ENCODE results near the gene C10orf62.
"Not testable (repeated sequence)": the region's sequence is repeated elsewhere in the genome, so short reads cannot be mapped to it uniquely, and the experiment has no call there.

Gene C10orf62

GRCh38 chr10:97589479-97589878 lies at the start of gene C10orf62:
C10orf62 (plus strand) TSS chr10:97589721; CDS start chr10:97589898, 177 bp downstream.
- DNase-seq, result no peak

GRCh38 chr10:97540669-97541500 lies 48.6 kb upstream of the C10orf62 start:
- DNase-seq, result no peak

GRCh38 chr10:97542169-97543024 lies 47.1 kb upstream of the C10orf62 start:
- DNase-seq, result peak; percentile 76

GRCh38 chr10:97543025-97543546 lies 46.4 kb upstream of the C10orf62 start:
- DNase-seq, result peak; percentile 78

- DNase-seq, result no peak
Observed at GRCh38 chr10:97546456-97547270, 42.9 kb upstream of the C10orf62 start.

GRCh38 chr10:97547271-97547600 lies 42.3 kb upstream of the C10orf62 start:
- no peak for DNase-seq

- no peak for DNase-seq
Observed at GRCh38 chr10:97547962-97548361, 41.6 kb upstream of the C10orf62 start.

- no peak for DNase-seq
Observed at GRCh38 chr10:97548828-97549455, 40.6 kb upstream of the C10orf62 start.

GRCh38 chr10:97549587-97550322 lies 39.8 kb upstream of the C10orf62 start:
- DNase-seq, result no peak

- no peak for DNase-seq
Observed at GRCh38 chr10:97550336-97551149, 39.0 kb upstream of the C10orf62 start.

- no peak for DNase-seq
Observed at GRCh38 chr10:97551271-97551670, 38.2 kb upstream of the C10orf62 start.

GRCh38 chr10:97553575-97554031 lies 35.9 kb upstream of the C10orf62 start:
- peak; percentile 70 for DNase-seq

- not testable (repeated sequence) for DNase-seq
Observed at GRCh38 chr10:97554336-97554735, 35.2 kb upstream of the C10orf62 start.

GRCh38 chr10:97555541-97555940 lies 34.0 kb upstream of the C10orf62 start:
- not testable (repeated sequence) for DNase-seq

- not testable (repeated sequence) for DNase-seq
Observed at GRCh38 chr10:97560731-97561381, 28.7 kb upstream of the C10orf62 start.

- DNase-seq, result not testable (repeated sequence)
Observed at GRCh38 chr10:97561386-97562077, 28.0 kb upstream of the C10orf62 start.

- not testable (repeated sequence) for DNase-seq
Observed at GRCh38 chr10:97562329-97562728, 27.2 kb upstream of the C10orf62 start.

- DNase-seq, result no peak
Observed at GRCh38 chr10:97563337-97563736, 26.2 kb upstream of the C10orf62 start.

GRCh38 chr10:97564776-97565175 lies 24.7 kb upstream of the C10orf62 start:
- DNase-seq, result no peak

All from T1000 (cell line).